T-helper 2 cell treated with Interferon-gamma antibody and Interleukin-4, amounts not matched to agents 5 μg/mL and 100 μg/mL, for 36 hours (primary cell): Measurements from ENCODE around the gene CFD.

Experiments used
- DNase-seq: peaks from one replicate; pipeline ENCODE4 v3.0.0; 2021; ENCODE audit warnings: low spot score
- H3K27ac Mint-ChIP-seq: one replicate; pipeline ENCODE4 v1.8.0; 2021; ENCODE audit warnings: mild to moderate bottlenecking, mixed read lengths
- H3K27me3 Mint-ChIP-seq: one replicate; pipeline ENCODE4 v1.8.0; 2021; ENCODE audit warnings: low read depth, mixed read lengths
- H3K36me3 Mint-ChIP-seq: one replicate; pipeline ENCODE4 v1.8.0; 2021; ENCODE audit warnings: low read depth, mixed read lengths
- H3K4me1 Mint-ChIP-seq: one replicate; pipeline ENCODE4 v1.8.0; 2021; ENCODE audit warnings: low read depth, mixed read lengths
- H3K4me3 Mint-ChIP-seq: one replicate; pipeline ENCODE4 v1.8.0; 2022; ENCODE audit warnings: mild to moderate bottlenecking, moderate library complexity, mixed read lengths
- H3K9me3 Mint-ChIP-seq: one replicate; pipeline ENCODE4 v1.8.0; 2021; ENCODE audit warnings: mixed read lengths

The CFD gene

GRCh38 chr19:902446-903226 is 43.2 kb downstream of the CFD start:
- Mint-ChIP-seq H3K4me3 (no peak overlapping the region), H3K36me3 (peaks cover 9% of the 10 kb centered on the region), H3K27ac (no peak overlapping the region), H3K9me3 (no peaks in the 10 kb centered on the region), H3K27me3 (no peaks in the 10 kb centered on the region), H3K4me1 (peaks cover 7% of the 10 kb centered on the region)
- DNase-seq = no peak

- H3K27ac Mint-ChIP-seq = no peak overlapping the region
- DNase-seq = no peak
- no peaks in the 10 kb centered on the region for H3K9me3 Mint-ChIP-seq
- no peaks in the 10 kb centered on the region for H3K27me3 Mint-ChIP-seq
- H3K36me3 Mint-ChIP-seq = peaks cover 8% of the 10 kb centered on the region
- peaks cover 7% of the 10 kb centered on the region for H3K4me1 Mint-ChIP-seq
- H3K4me3 Mint-ChIP-seq = no peak overlapping the region
Observed at GRCh38 chr19:903266-903797, 43.9 kb downstream of the CFD start.

- Mint-ChIP-seq H3K36me3 (peaks cover 13% of the 10 kb centered on the region), H3K27me3 (no peaks in the 10 kb centered on the region), H3K4me3 (no peak overlapping the region), H3K27ac (peak overlapping the region; percentile 49), H3K4me1 (peaks cover 17% of the 10 kb centered on the region), H3K9me3 (no peaks in the 10 kb centered on the region)
- DNase-seq = no peak
Observed at GRCh38 chr19:904545-904944, 45.1 kb downstream of the CFD start.

- no peak overlapping the region for H3K4me3 Mint-ChIP-seq
- peaks cover 21% of the 10 kb centered on the region for H3K4me1 Mint-ChIP-seq
- DNase-seq = no peak
- H3K9me3 Mint-ChIP-seq = no peaks in the 10 kb centered on the region
- peaks cover 12% of the 10 kb centered on the region for H3K36me3 Mint-ChIP-seq
- no peaks in the 10 kb centered on the region for H3K27me3 Mint-ChIP-seq
- peak overlapping the region; percentile 77 for H3K27ac Mint-ChIP-seq
Observed at GRCh38 chr19:906480-906879, 47.0 kb downstream of the CFD start.

- H3K27me3 Mint-ChIP-seq = no peaks in the 10 kb centered on the region
- no peak overlapping the region for H3K4me3 Mint-ChIP-seq
- H3K27ac Mint-ChIP-seq = peak overlapping the region; percentile 77
- no peak for DNase-seq
- H3K36me3 Mint-ChIP-seq = peaks cover 12% of the 10 kb centered on the region
- H3K4me1 Mint-ChIP-seq = peaks cover 21% of the 10 kb centered on the region
- H3K9me3 Mint-ChIP-seq = no peaks in the 10 kb centered on the region
Observed at GRCh38 chr19:907183-907853, 47.9 kb downstream of the CFD start.

GRCh38 chr19:911197-912033 is 52.0 kb downstream of the CFD start:
- Mint-ChIP-seq H3K27ac (peak overlapping the region; percentile 78), H3K4me1 (peaks cover 20% of the 10 kb centered on the region), H3K4me3 (peak overlapping the region; percentile 69), H3K9me3 (no peaks in the 10 kb centered on the region), H3K36me3 (peaks cover 12% of the 10 kb centered on the region), H3K27me3 (no peaks in the 10 kb centered on the region)
- DNase-seq = no peak

GRCh38 chr19:912181-913079 is 53.0 kb downstream of the CFD start:
- DNase-seq = no peak
- Mint-ChIP-seq H3K4me3 (peak overlapping the region; percentile 84), H3K4me1 (peaks cover 17% of the 10 kb centered on the region), H3K9me3 (no peaks in the 10 kb centered on the region), H3K27me3 (peaks cover 3% of the 10 kb centered on the region), H3K36me3 (peaks cover 10% of the 10 kb centered on the region), H3K27ac (peak overlapping the region; percentile 89)
